NB4 (cell line): ENCODE data around the gene TEKT2.

Experiments used
- CTCF ChIP-seq: IDR thresholded peaks from one replicate; pipeline ENCODE4 v1.5.1; 2012; ENCODE audit warnings: low read depth, low read length
- MAX ChIP-seq: IDR thresholded peaks from 2 replicates; pipeline ENCODE4 v1.6.1; 2011; ENCODE audit warnings: low read depth, low read length
- MYC ChIP-seq: IDR thresholded peaks from 2 replicates; pipeline ENCODE4 v1.6.1; 2011; ENCODE audit warnings: low read depth, low read length
- POLR2A ChIP-seq: IDR thresholded peaks from 2 replicates; pipeline ENCODE4 v1.6.1; 2011; ENCODE audit warnings: mild to moderate bottlenecking; ENCODE audit not compliant: insufficient read length; ENCODE audit errors: extremely low read depth

GRCh38 chr1:36093226-36093625 lies 9.3 kb downstream of the TEKT2 start:
- TF ChIP-seq CTCF (no peak), MAX (no peak), POLR2A (no peak), MYC (no peak)
